IMR-90 (cell line): Measurements from ENCODE around the gene ARHGEF37. TPM values are rescaled to one million over a fixed set of nuclear protein-coding genes. Genes with fewer than 3 reads are reported as not detected.

Experiments
- ATAC-seq: fragments of 200-7000 bp; cut with Tn5 transposase; 2 replicates; pipeline ENCODE4 v1.9.1; 2020; ENCODE audit warnings: low read depth, mild to moderate bottlenecking, moderate library complexity
- BruUV-seq: library from RNA; stranded (reverse); fragments of 400-500 nt; replicated peaks from 2 replicates; lab custom pipeline; 2021; lab: Mats Ljungman, UMichigan
- CTCF ChIA-PET: fragments of 300-600 bp; formaldehyde crosslinking; extraction: SDS; loops from one replicate; lab custom pipeline; 2021; ENCODE audit warnings: antibody characterized with exemption; lab: Yijun Ruan, JAX
- POLR2A ChIA-PET: fragments of 300-600 bp; sonication (Branson Sonifier 250); formaldehyde crosslinking; loops from one replicate; lab custom pipeline; 2022; ENCODE audit warnings: antibody characterized with exemption; ENCODE audit not compliant: unreplicated experiment; lab: Charles Lee
- DNase-seq: peaks from one replicate; pipeline ENCODE4 v3.0.0; 2013
- H2AFZ ChIP-seq: replicated peaks from 2 replicates; pipeline ENCODE3; 2013; ENCODE audit warnings: low read length, mild to moderate bottlenecking; ENCODE audit not compliant: poor library complexity
- H2AK5ac ChIP-seq: 2 replicates; pipeline ENCODE4 v1.6.1; 2013; ENCODE audit warnings: low read depth, low read length, inconsistent platforms
- H2AK9ac ChIP-seq: replicated peaks from 2 replicates; pipeline ENCODE3; 2013; ENCODE audit warnings: mild to moderate bottlenecking, low read depth, low read length, moderate library complexity; ENCODE audit not compliant: poor library complexity
- H2BK120ac ChIP-seq: 2 replicates; pipeline ENCODE4 v1.6.1; 2013; ENCODE audit warnings: low read depth, low read length, inconsistent platforms
- H2BK15ac ChIP-seq: 3 replicates; pipeline ENCODE4 v1.6.1; 2013; ENCODE audit warnings: low read depth, low read length, inconsistent platforms
- H2BK20ac ChIP-seq: 2 replicates; pipeline ENCODE4 v1.6.1; 2013; ENCODE audit warnings: low read depth, mild to moderate bottlenecking, inconsistent platforms, low read length, moderate library complexity
- H2BK5ac ChIP-seq: 2 replicates; pipeline ENCODE4 v1.6.1; 2013; ENCODE audit warnings: mild to moderate bottlenecking, low read depth, low read length, inconsistent platforms; ENCODE audit not compliant: poor library complexity, severe bottlenecking
- H3K14ac ChIP-seq: replicated peaks from 2 replicates; pipeline ENCODE4 v1.6.1; 2013; ENCODE audit warnings: low read depth, low read length, inconsistent platforms
- H3K18ac ChIP-seq: 2 replicates; pipeline ENCODE4 v1.6.1; 2013; ENCODE audit warnings: low read depth, low read length, control low read depth
- H3K23ac ChIP-seq: 2 replicates; pipeline ENCODE4 v1.6.1; 2013; ENCODE audit warnings: low read depth, low read length, inconsistent platforms
- H3K27ac ChIP-seq: 2 replicates; pipeline ENCODE4 v1.5.1; 2013; ENCODE audit warnings: mild to moderate bottlenecking, control low read depth, low read length; ENCODE audit not compliant: insufficient read depth
- H3K27me3 ChIP-seq: 2 replicates; pipeline ENCODE4 v1.6.1; 2013; ENCODE audit warnings: low read length; ENCODE audit not compliant: control insufficient read depth, insufficient read depth
- H3K36me3 ChIP-seq: 2 replicates; pipeline ENCODE4 v1.6.1; 2013; ENCODE audit warnings: low read length, mixed read lengths; ENCODE audit not compliant: control insufficient read depth, insufficient read depth
- H3K4ac ChIP-seq: 2 replicates; pipeline ENCODE4 v1.6.1; 2013; ENCODE audit warnings: low read depth, low read length, inconsistent platforms
- H3K4me1 ChIP-seq: 2 replicates; pipeline ENCODE4 v1.6.1; 2013; ENCODE audit warnings: low read length, mixed read lengths; ENCODE audit not compliant: control insufficient read depth, insufficient read depth
- H3K4me2 ChIP-seq: 2 replicates; pipeline ENCODE4 v1.6.1; 2013; ENCODE audit warnings: low read depth, mild to moderate bottlenecking, control low read depth, low read length, moderate library complexity
- H3K4me3 ChIP-seq: 2 replicates; pipeline ENCODE4 v1.5.1; 2013; ENCODE audit warnings: low read depth, mild to moderate bottlenecking, control low read depth, low read length, moderate library complexity; ENCODE audit not compliant: insufficient read depth
- H3K56ac ChIP-seq: 2 replicates; pipeline ENCODE4 v1.6.1; 2013; ENCODE audit warnings: low read length, inconsistent platforms; ENCODE audit not compliant: insufficient read depth; ENCODE audit errors: extremely low read depth
- H3K79me1 ChIP-seq, 2 experiments: 2 replicates each; pipeline ENCODE4 v1.6.1; 2013; ENCODE audit warnings: low read length in 2 of 2, inconsistent platforms in 1 of 2, low read depth in 1 of 2
- H3K9ac ChIP-seq: 2 replicates; pipeline ENCODE4 v1.6.1; 2013; ENCODE audit warnings: low read depth, low read length, control low read depth
- H3K9me1 ChIP-seq: 2 replicates; pipeline ENCODE4 v1.6.1; 2013; ENCODE audit warnings: low read length, inconsistent platforms; ENCODE audit not compliant: insufficient read depth
- H3K9me3 ChIP-seq: 2 replicates; pipeline ENCODE4 v1.6.1; 2013; ENCODE audit warnings: low read length; ENCODE audit not compliant: control insufficient read depth, insufficient read depth
- H4K20me1 ChIP-seq: 2 replicates; pipeline ENCODE4 v1.6.1; 2013; ENCODE audit warnings: low read length, inconsistent platforms; ENCODE audit not compliant: insufficient read depth
- H4K5ac ChIP-seq: 2 replicates; pipeline ENCODE4 v1.6.1; 2013; ENCODE audit warnings: mild to moderate bottlenecking, low read depth, low read length, control low read depth
- H4K8ac ChIP-seq, 2 experiments: 2 replicates each; pipeline ENCODE4 v1.6.1; 2013; ENCODE audit warnings: low read depth in 2 of 2, low read length in 2 of 2, control low read depth in 1 of 2, inconsistent platforms in 1 of 2
- H4K91ac ChIP-seq: 2 replicates; pipeline ENCODE4 v1.6.1; 2013; ENCODE audit warnings: low read depth, low read length, inconsistent platforms; ENCODE audit not compliant: insufficient read depth
- BHLHE40 ChIP-seq: fragments of 150-350 bp; IDR thresholded peaks from 2 replicates; pipeline ENCODE4 v1.6.1; 2016; ENCODE audit warnings: mild to moderate bottlenecking, low read depth, low read length
- CHD1 ChIP-seq: IDR thresholded peaks from 2 replicates; pipeline ENCODE4 v1.6.1; 2012; ENCODE audit warnings: low read depth, low read length, improper control_type of control experiment
- FOS ChIP-seq: fragments of 150-350 bp; IDR thresholded peaks from 2 replicates; pipeline ENCODE4 v1.6.1; 2016; ENCODE audit warnings: low read depth, low read length
- POLR2A ChIP-seq: IDR thresholded peaks from 2 replicates; pipeline ENCODE4 v1.6.1; 2012; ENCODE audit warnings: mild to moderate bottlenecking, low read depth, low read length
- RAD21 ChIP-seq: IDR thresholded peaks from 2 replicates; pipeline ENCODE4 v1.6.1; 2012; ENCODE audit warnings: low read length, improper control_type of control experiment
- RCOR1 ChIP-seq: IDR thresholded peaks from 2 replicates; pipeline ENCODE4 v1.6.1; 2012; ENCODE audit warnings: mild to moderate bottlenecking, low read length, improper control_type of control experiment; ENCODE audit not compliant: insufficient replicate concordance
- RFX5 ChIP-seq: IDR thresholded peaks from 2 replicates; pipeline ENCODE4 v1.8.0; 2012; ENCODE audit warnings: low read depth, mild to moderate bottlenecking, low read length, moderate library complexity
- SMC3 ChIP-seq: fragments of 150-350 bp; IDR thresholded peaks from 2 replicates; pipeline ENCODE4 v1.6.1; 2016; ENCODE audit warnings: low read depth, mild to moderate bottlenecking, antibody characterized with exemption, low read length, moderate library complexity
- WGBS, 2 experiments: methylation state at CpG; one replicate each; pipeline versions ENCODE4 v1.1.5 to v1.1.7; 2013; ENCODE audit warnings: missing lambda C conversion rate in 2 of 2; ENCODE audit not compliant: insufficient read length in 1 of 2; ENCODE audit errors: extremely low coverage in 2 of 2; 5-methylcytosine and 5-hydroxymethylcytosine counted together
- dilution Hi-C: fragments of 300-500 bp; cut with HindIII; formaldehyde crosslinking; loops from one replicate; pipeline ENCODE4 v1.14.3; 2018; ENCODE audit warnings: low sequenced_read_pairs; ENCODE audit not compliant: unreplicated experiment
- in situ Hi-C: fragments of 300-500 bp; cut with MboI; formaldehyde crosslinking; loops from 3 replicates; pipeline ENCODE4 v1.14.3; 2019; ENCODE audit warnings: low sequenced_read_pairs, inconsistent platforms, mixed read lengths
- intact Hi-C: fragments of 100-400 bp; cut with micrococcal nuclease; formaldehyde crosslinking; loops from 2 replicates; pipeline ENCODE4 v1.10.0; 2022
- polyA plus RNA-seq, 3 experiments: library from polyadenylated mRNA; depleted of rRNA; stranded (reverse); fragments of >200 nt; gene quantifications; 2 replicates each; pipeline ENCODE4 v1.2.3, GENCODE V29; 2012; ENCODE audit warnings: low replicate concordance in 1 of 3
- total RNA-seq: library from RNA; depleted of rRNA; stranded (reverse); fragments of >200 nt; gene quantifications from 2 replicates; pipeline ENCODE4 v1.2.3, GENCODE V29; 2012
- TF ChIP-seq, protein P1 (sequence below): fragments of 150-350 bp; IDR thresholded peaks from 2 replicates; pipeline ENCODE4 v1.6.1; 2016; ENCODE audit warnings: low read depth, mild to moderate bottlenecking, low read length, moderate library complexity, borderline replicate concordance
- TF ChIP-seq, protein P2 (sequence below): fragments of 150-350 bp; IDR thresholded peaks from 2 replicates; pipeline ENCODE4 v1.6.1; 2017; ENCODE audit warnings: mild to moderate bottlenecking, antibody characterized with exemption, low read length, low read depth

ARHGEF37 gene
- total and polyA plus RNA-seq, 2 of the 4 experiments (the other 2 are of a cell fraction), result 0.39 to 0.54 TPM

DNA sequence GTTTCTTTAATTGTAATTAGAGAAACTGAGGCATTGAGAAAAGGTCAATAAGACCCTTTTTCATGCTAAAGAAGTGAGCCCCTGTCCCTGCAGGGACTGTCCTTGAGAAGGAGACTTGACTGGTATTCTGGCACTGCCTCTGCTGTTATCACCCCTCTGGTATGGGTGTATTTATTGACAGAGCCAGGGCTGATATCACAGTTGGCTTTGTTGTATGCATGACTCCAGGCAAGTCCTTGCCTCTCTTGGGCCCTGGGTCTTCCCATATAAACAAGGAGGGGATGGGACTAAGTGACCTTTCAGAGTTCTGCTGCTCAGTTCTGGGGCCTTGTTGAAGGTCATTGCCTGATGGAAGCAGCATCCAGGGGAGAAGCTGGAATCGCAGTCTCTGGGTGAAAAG lies 77.0 kb downstream of the ARHGEF37 start:
- no peaks in the 10 kb centered on the region for H3K79me1 ChIP-seq
- in situ Hi-C loops, result no loop called here
- no TSS peak for BruUV-seq

More for the DNA sequence above, 77.0 kb downstream of the ARHGEF37 start:
- Histone ChIP-seq H2AFZ (no peak overlapping the region), H3K4me1 (no peaks in the 10 kb centered on the region), H3K27ac (no peak overlapping the region), H3K4me3 (no peak overlapping the region), H3K14ac (no peak overlapping the region), H2AK9ac (no peak overlapping the region), H2AK5ac (no peak overlapping the region), H3K9ac (no peak overlapping the region), H3K27me3 (peaks cover 35% of the 10 kb centered on the region), H2BK20ac (no peak overlapping the region), H3K56ac (no peak overlapping the region), H4K20me1 (no peaks in the 10 kb centered on the region), H3K4ac (no peak overlapping the region), H3K23ac (no peak overlapping the region), H4K8ac (no peak overlapping the region), H4K5ac (no peak overlapping the region), H3K18ac (no peak overlapping the region), H3K9me1 (no peaks in the 10 kb centered on the region), H3K4me2 (no peak overlapping the region), H3K36me3 (no peaks in the 10 kb centered on the region), H3K9me3 (peaks cover 9% of the 10 kb centered on the region), H4K91ac (no peak overlapping the region), H2BK5ac (no peak overlapping the region), H2BK120ac (no peak overlapping the region), H2BK15ac (no peak overlapping the region)
- ATAC-seq (no peak), DNase-seq (no peak)
- no CpG with 5 or more reads among the region's 1 CpG for WGBS, 2 experiments
- ChIA-PET POLR2A (no interaction called here), CTCF (no interaction called here)
- TF ChIP-seq POLR2A (no peak), RFX5 (no peak), BHLHE40 (no peak), RAD21 (no peak), SMC3 (no peak), FOS (no peak), RCOR1 (no peak), CHD1 (no peak)
- TF ChIP-seq, protein P1, sequence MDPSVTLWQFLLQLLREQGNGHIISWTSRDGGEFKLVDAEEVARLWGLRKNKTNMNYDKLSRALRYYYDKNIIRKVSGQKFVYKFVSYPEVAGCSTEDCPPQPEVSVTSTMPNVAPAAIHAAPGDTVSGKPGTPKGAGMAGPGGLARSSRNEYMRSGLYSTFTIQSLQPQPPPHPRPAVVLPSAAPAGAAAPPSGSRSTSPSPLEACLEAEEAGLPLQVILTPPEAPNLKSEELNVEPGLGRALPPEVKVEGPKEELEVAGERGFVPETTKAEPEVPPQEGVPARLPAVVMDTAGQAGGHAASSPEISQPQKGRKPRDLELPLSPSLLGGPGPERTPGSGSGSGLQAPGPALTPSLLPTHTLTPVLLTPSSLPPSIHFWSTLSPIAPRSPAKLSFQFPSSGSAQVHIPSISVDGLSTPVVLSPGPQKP, result no peak
- TF ChIP-seq, protein P2, sequence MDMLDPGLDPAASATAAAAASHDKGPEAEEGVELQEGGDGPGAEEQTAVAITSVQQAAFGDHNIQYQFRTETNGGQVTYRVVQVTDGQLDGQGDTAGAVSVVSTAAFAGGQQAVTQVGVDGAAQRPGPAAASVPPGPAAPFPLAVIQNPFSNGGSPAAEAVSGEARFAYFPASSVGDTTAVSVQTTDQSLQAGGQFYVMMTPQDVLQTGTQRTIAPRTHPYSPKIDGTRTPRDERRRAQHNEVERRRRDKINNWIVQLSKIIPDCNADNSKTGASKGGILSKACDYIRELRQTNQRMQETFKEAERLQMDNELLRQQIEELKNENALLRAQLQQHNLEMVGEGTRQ, result no peak
- intact Hi-C loops, result no loop called here
- dilution Hi-C loops, result no loop called here
